Upper lobe of left lung (tissue), 6 donors: Measurements from ENCODE around the gene CAMKV. TPM values are rescaled to one million over a fixed set of nuclear protein-coding genes. Genes with fewer than 3 reads are reported as not detected.

Experiments
- ATAC-seq, 2 donors: fragments of 200-7000 bp; cut with Tn5 transposase; one replicate each; pipeline ENCODE4 v1.9.1; 2022; ENCODE audit warnings: mild to moderate bottlenecking in 2 of 2, moderate library complexity in 2 of 2; ENCODE audit not compliant: low FRiP score in 2 of 2
- DNase-seq, 2 donors: peaks; one replicate each; pipeline ENCODE4 v3.0.0-alpha.2; 2019 to 2020
- H3K27ac ChIP-seq, 4 donors: fragments of 200-600 bp; sonication (generic); one replicate each; pipeline ENCODE4 v1.5.1; 2016 to 2019
- H3K27me3 ChIP-seq, 4 donors: fragments of 200-600 bp; sonication (generic); one replicate each; pipeline ENCODE4 v1.5.1; 2017 to 2019
- H3K36me3 ChIP-seq, 4 donors: fragments of 200-600 bp; sonication (generic); one replicate each; pipeline ENCODE4 v1.5.1; 2016 to 2019
- H3K4me1 ChIP-seq, 4 donors: fragments of 200-600 bp; sonication (generic); one replicate each; pipeline ENCODE4 v1.5.1; 2018 to 2019
- H3K4me3 ChIP-seq, 4 donors: fragments of 200-600 bp; sonication (generic); one replicate each; pipeline ENCODE4 v1.5.1; 2017 to 2019; ENCODE audit warnings: mild to moderate bottlenecking in 2 of 4, moderate library complexity in 1 of 4
- H3K9me3 ChIP-seq, 4 donors: fragments of 200-600 bp; sonication (generic); one replicate each; pipeline ENCODE4 v1.5.1; 2018 to 2019
- EP300 ChIP-seq, 4 donors: sonication (generic); formaldehyde crosslinking; IDR thresholded peaks; one replicate each; pipeline ENCODE4 v1.5.1; 2017; ENCODE audit warnings: antibody characterized with exemption in 4 of 4, control low read depth in 2 of 4
- POLR2A ChIP-seq, 4 donors: fragments of 450-650 bp; IDR thresholded peaks; one replicate each; pipeline ENCODE4 v1.5.1; 2016 to 2017; ENCODE audit warnings: antibody characterized with exemption in 4 of 4, mild to moderate bottlenecking in 2 of 4
- POLR2AphosphoS5 ChIP-seq, 2 donors: sonication (generic); formaldehyde crosslinking; IDR thresholded peaks; one replicate each; pipeline ENCODE4 v1.5.1; 2017; ENCODE audit warnings: antibody characterized with exemption in 2 of 2
- WGBS, 2 donors: methylation state at CpG; one replicate each; pipeline ENCODE4 v1.1.5; 2017 to 2018; 5-methylcytosine and 5-hydroxymethylcytosine counted together
- total RNA-seq, 6 donors: library from RNA; depleted of rRNA in 4 of 6; stranded (reverse); fragments of >200 nt in 4 of 6; gene quantifications; one replicate each; pipeline versions ENCODE4 v1.1.0 to v1.2.1, GENCODE V29; 2016 to 2021
- TF ChIP-seq, protein P1 (sequence below), 6 experiments: fragments of 450-650 bp in 4 of 6; fragments of 200-600 bp in 2 of 6; sonication (generic) in 2 of 6; IDR thresholded peaks; one replicate each; pipeline ENCODE4 v1.5.1; 2016 to 2019; ENCODE audit warnings: antibody characterized with exemption in 6 of 6
- donor health status: DM: no; HTN: no; CAD: no; lungs with moderate emphysema.
- donor health status: DM: no; HTN: yes; CAD: no; lungs with severe emphysema.

Gene CAMKV
- total RNA-seq, 6 donors from 2014 or later: 0.43 TPM; not detected in 5

DNA sequence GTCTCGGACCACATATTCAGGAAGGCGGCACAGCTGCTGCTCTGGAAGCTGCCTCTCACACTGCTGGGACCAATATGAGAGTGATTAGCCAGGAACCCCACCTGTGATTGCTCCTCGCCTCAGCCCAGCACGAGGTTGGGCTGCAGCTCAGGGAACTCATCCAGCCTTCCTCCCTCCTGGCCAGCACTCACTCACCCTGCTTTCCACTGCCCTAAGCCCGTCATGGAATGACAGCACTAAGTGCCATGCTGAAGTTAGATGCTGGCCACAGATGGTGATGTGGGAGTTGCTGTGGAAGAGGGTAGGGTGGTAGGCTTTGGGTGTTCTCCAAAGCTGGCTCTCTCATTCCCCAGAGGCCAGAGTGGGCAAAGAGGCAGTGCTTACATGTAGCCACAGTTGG lies 26.6 kb upstream of the CAMKV start:
- no peaks in the 10 kb centered on the region for H3K27me3 ChIP-seq
- no peak overlapping the region for H3K4me3 ChIP-seq
- ATAC-seq: no peak
- TF ChIP-seq EP300 (IDR thresholded peaks at IDR 0.05) (no peak), POLR2AphosphoS5 (IDR thresholded peaks at IDR 0.05) (no peak), POLR2A (IDR thresholded peaks at IDR 0.05) (no peak)
- TF ChIP-seq, protein P1, sequence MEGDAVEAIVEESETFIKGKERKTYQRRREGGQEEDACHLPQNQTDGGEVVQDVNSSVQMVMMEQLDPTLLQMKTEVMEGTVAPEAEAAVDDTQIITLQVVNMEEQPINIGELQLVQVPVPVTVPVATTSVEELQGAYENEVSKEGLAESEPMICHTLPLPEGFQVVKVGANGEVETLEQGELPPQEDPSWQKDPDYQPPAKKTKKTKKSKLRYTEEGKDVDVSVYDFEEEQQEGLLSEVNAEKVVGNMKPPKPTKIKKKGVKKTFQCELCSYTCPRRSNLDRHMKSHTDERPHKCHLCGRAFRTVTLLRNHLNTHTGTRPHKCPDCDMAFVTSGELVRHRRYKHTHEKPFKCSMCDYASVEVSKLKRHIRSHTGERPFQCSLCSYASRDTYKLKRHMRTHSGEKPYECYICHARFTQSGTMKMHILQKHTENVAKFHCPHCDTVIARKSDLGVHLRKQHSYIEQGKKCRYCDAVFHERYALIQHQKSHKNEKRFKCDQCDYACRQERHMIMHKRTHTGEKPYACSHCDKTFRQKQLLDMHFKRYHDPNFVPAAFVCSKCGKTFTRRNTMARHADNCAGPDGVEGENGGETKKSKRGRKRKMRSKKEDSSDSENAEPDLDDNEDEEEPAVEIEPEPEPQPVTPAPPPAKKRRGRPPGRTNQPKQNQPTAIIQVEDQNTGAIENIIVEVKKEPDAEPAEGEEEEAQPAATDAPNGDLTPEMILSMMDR (IDR thresholded peaks at IDR 0.05): no peak
- no peak overlapping the region for H3K27ac ChIP-seq
- no peaks in the 10 kb centered on the region for H3K9me3 ChIP-seq
- no peak for DNase-seq
- peaks cover 0 to 47% (median 23%) of the 10 kb centered on the region in 4 donors for H3K36me3 ChIP-seq
- H3K4me1 ChIP-seq: peaks cover 7 to 16% (median 13%) of the 10 kb centered on the region in 4 donors
- WGBS, 2 donors: 88 to 95% methylated on average over 3 to 5 of the region's 5 CpGs

DNA sequence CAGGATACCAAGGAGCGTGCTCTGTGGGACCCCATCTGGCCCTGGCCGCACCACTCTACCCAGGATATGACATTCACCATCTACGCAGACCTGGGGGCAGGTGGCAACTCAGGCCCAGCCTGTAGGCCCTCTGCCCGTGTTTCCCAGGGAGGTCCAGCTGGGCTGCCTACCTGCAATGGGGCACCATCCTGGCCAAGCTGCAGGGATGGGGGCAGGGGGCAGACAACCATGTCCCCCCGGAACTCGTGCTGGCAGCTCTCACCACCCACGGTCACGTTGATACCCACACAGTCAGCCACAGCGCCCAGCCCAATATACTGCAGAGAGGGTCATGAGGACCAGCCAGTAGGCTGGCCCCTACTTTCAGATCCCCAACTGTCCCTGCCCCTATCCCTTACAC lies 26.1 kb upstream of the CAMKV start:
- H3K27ac ChIP-seq: no peak overlapping the region
- H3K4me1 ChIP-seq: peaks cover 2 to 10% (median 7%) of the 10 kb centered on the region in 4 donors
- 92 to 95% methylated on average over 6 to 9 of the region's 9 CpGs for WGBS, 2 donors
- no peaks in the 10 kb centered on the region for H3K27me3 ChIP-seq
- no peak for TF ChIP-seq POLR2A (IDR thresholded peaks at IDR 0.05)
- TF ChIP-seq POLR2AphosphoS5 (IDR thresholded peaks at IDR 0.05): no peak
- no peaks in the 10 kb centered on the region for H3K9me3 ChIP-seq
- no peak overlapping the region for H3K4me3 ChIP-seq
- ATAC-seq (no peak), DNase-seq (no peak)
- peaks cover 0 to 52% (median 27%) of the 10 kb centered on the region in 4 donors for H3K36me3 ChIP-seq

DNA sequence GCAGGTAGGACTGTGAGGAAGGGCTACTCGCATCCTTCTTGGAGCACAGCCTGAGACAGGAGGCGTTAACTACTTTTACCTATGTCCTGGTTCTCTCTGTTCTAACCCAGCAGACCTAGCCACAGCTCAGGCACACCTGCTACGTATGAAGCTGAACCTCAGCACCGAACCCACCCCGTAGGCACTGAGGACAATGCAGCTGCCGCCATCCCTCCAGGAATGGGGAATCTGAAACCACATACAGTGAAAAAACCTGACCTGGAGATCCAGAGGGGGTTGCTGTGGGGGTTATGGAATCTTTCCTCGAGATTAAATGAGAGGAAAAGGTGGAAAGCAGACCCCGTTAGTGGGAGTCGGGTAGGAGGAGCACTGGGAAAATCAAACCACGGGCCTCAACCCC lies 19.6 kb upstream of the CAMKV start:
- H3K4me3 ChIP-seq: no peak overlapping the region
- no peak overlapping the region for H3K27ac ChIP-seq
- H3K9me3 ChIP-seq: no peaks in the 10 kb centered on the region
- DNase-seq: no peak
- H3K4me1 ChIP-seq: no peaks in the 10 kb centered on the region
- no peak for ATAC-seq
- peaks cover 0 to 10% (median 5%) of the 10 kb centered on the region in 4 donors for H3K36me3 ChIP-seq
- H3K27me3 ChIP-seq: no peaks in the 10 kb centered on the region
- TF ChIP-seq, protein P1 (IDR thresholded peaks at IDR 0.05): no peak
- TF ChIP-seq EP300 (IDR thresholded peaks at IDR 0.05): no peak
- WGBS, 2 donors: 77 to 80% methylated on average over 10 of the region's 10 CpGs

DNA sequence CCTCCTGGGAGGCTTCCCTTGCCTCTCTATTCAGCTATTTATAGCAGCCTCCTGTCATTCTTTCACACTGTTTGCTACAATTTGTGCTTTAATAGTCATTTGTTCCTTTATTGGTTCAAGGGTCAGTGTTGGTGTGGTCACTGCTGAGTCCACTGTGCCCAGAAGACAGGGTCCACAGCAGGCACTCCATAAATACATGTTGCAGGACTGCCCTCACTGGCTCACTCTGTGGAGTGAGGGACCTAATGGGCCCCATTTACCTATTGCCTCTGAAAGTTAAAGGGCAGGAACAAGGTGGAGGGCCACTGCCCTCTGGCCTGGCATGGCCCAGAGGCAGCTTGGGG lies 17.2 kb upstream of the CAMKV start:
- Histone ChIP-seq H3K27me3 (no peaks in the 10 kb centered on the region), H3K9me3 (no peaks in the 10 kb centered on the region), H3K27ac (no peak overlapping the region), H3K4me1 (no peaks in the 10 kb centered on the region), H3K4me3 (no peak overlapping the region), H3K36me3 (peaks cover 0 to 9% (median 5%) of the 10 kb centered on the region in 4 donors)
- TF ChIP-seq EP300 (IDR thresholded peaks at IDR 0.05) (no peak), POLR2AphosphoS5 (IDR thresholded peaks at IDR 0.05) (no peak), POLR2A (IDR thresholded peaks at IDR 0.05) (no peak)
- TF ChIP-seq, protein P1 (IDR thresholded peaks at IDR 0.05): no peak
- ATAC-seq (no peak), DNase-seq (no peak)

DNA sequence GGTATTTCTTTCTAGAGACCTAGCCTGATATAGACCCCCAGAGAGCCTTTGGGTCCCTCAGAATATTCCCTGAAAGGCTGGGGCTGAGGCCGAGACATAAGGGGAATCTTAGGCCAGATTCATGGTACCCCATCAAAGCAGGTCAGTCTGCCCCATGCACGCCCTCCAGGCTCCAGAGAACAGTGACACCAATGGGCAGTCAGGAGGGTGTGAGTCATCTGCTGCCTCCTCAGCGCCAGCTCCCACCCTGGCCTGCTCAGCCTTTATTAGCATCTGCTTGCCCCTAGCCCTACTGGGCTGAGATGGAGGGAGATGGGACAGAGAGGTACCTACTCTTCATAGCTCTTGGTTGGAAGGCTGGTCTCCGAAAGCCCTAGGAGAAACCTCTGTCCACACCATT lies 14.3 kb upstream of the CAMKV start:
- no peaks in the 10 kb centered on the region for H3K4me1 ChIP-seq
- WGBS, 2 donors: 98 to 100% methylated on average over 2 to 4 of the region's 4 CpGs
- DNase-seq (no peak), ATAC-seq (no peak)
- no peaks in the 10 kb centered on the region for H3K36me3 ChIP-seq
- TF ChIP-seq, protein P1 (IDR thresholded peaks at IDR 0.05): no peak
- TF ChIP-seq POLR2A (IDR thresholded peaks at IDR 0.05) (no peak), POLR2AphosphoS5 (IDR thresholded peaks at IDR 0.05) (no peak), EP300 (IDR thresholded peaks at IDR 0.05) (no peak)
- no peak overlapping the region for H3K27ac ChIP-seq
- no peak overlapping the region for H3K4me3 ChIP-seq
- H3K9me3 ChIP-seq: no peaks in the 10 kb centered on the region
- no peaks in the 10 kb centered on the region for H3K27me3 ChIP-seq
